ENCODE measurements around the gene MYADML2. TPM values are rescaled to one million over a fixed set of nuclear protein-coding genes. Genes with fewer than 3 reads are reported as not detected.
A peak's percentile ranks its signal among the peaks of the same experiment; 100 is the strongest.

MYADML2 gene
- total RNA-seq, 1 donor: not detected

- no peak for TF ChIP-seq CTCF (IDR thresholded peaks at IDR 0.05; ENCODE audit: insufficient read depth, low read length)
- H3K4me3 ChIP-seq (ENCODE audit: low read depth, low read length): peak overlapping the region; percentile 81
- DNase-seq (ENCODE audit: low read depth): no peak
Observed at GRCh38 chr17:81910840-81911276, 36.2 kb downstream of the MYADML2 start.

- DNase-seq (ENCODE audit: low read depth): no peak
- H3K4me3 ChIP-seq (ENCODE audit: low read depth, low read length): peak overlapping the region; percentile 81
- no peak for TF ChIP-seq CTCF (IDR thresholded peaks at IDR 0.05; ENCODE audit: insufficient read depth, low read length)
Observed at GRCh38 chr17:81909966-81910839, 36.8 kb downstream of the MYADML2 start.

GRCh38 chr17:81909231-81909630 lies 37.8 kb downstream of the MYADML2 start:
- H3K4me3 ChIP-seq (ENCODE audit: low read depth, low read length): no peak overlapping the region
- no peak for TF ChIP-seq CTCF (IDR thresholded peaks at IDR 0.05; ENCODE audit: insufficient read depth, low read length)

GRCh38 chr17:81908793-81909192 lies 38.2 kb downstream of the MYADML2 start:
- TF ChIP-seq CTCF (IDR thresholded peaks at IDR 0.05; ENCODE audit: insufficient read depth, low read length): no peak
- H3K4me3 ChIP-seq (ENCODE audit: low read depth, low read length): no peak overlapping the region

More at GRCh38 chr17:81909231-81909630, 37.8 kb downstream of the MYADML2 start:
- DNase-seq (ENCODE audit: low read depth): no peak

GRCh38 chr17:81907219-81908145 lies 39.6 kb downstream of the MYADML2 start:
- no peak for TF ChIP-seq CTCF (IDR thresholded peaks at IDR 0.05; ENCODE audit: insufficient read depth, low read length)
- no peak for DNase-seq (ENCODE audit: low read depth)
- H3K4me3 ChIP-seq (ENCODE audit: low read depth, low read length): no peak overlapping the region

More at GRCh38 chr17:81908793-81909192, 38.2 kb downstream of the MYADML2 start:
- no peak for DNase-seq (ENCODE audit: low read depth)

- TF ChIP-seq CTCF (IDR thresholded peaks at IDR 0.05; ENCODE audit: insufficient read depth, low read length): no peak
- no peak for DNase-seq (ENCODE audit: low read depth)
- H3K4me3 ChIP-seq (ENCODE audit: low read depth, low read length): no peak overlapping the region
Observed at GRCh38 chr17:81906476-81907218, 40.4 kb downstream of the MYADML2 start.
